ENCODE results near the gene ABCA10.
"Not testable (repeated sequence)": the region's sequence is repeated elsewhere in the genome, so short reads cannot be mapped to it uniquely, and the experiment has no call there.

Gene ABCA10

DNA sequence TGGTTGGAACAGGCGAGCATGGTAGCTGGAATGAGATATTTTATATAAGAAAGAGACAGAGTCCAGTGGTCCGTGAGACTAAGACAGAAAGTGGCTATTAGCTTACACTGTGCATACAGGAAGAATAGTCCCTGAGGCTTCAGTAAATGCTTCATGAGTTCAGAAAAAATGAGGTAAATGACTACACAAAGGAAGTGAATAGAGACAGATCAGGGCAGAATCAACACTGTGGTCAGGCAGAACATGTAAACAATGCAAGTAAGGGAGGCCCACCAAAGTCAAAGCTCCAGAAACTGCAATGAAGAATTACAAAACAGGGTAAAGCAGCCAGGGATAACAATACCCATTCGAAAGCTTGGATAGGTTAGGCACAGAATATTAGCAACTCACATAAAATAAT is 4.8 kb downstream of the ABCA10 start:
- DNase-seq, result no peak

DNA sequence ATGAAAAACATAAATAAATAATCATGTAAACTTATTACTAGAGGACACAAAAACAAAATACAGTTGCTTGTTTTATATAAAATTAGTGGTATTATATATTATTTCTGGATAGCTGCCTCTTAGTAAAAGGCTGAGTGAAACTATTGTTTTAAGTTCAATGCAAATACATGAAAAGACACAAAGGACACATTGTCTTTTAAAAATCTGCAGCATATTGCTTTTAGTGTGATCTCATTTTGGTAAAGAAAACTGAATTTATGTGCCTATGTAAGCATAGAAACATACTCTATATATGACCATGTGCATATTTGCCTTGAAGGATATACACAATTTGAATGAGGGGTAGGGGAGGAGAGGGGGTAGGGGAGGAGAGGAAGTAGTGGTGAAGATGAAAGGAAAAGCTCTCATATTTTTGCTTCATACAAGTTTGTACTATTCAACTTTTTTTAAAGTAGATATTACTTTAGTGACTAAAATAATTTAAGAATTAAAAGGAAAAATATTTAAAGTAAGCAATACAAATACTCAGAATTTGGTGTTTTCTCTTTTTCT is 5.8 kb downstream of the ABCA10 start:
- no peak for DNase-seq

DNA sequence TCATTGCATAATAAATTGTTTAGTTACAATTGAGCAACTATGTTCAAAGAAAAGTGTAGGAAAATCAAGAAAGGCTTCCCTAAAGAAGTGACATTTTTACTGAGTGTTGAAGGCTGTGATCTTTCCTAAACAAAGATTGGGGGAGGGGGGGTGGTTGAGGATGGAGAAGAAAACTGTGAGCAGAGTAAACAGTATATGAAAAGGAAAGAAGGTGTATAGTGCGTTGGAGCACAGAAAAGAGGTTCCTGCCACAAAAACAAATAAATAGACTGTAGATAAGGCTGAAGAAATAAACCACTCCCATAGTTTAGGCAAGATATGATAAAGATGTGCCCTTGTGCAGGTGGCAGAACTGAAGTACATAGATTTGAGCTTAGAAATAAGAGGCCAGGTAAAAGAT is 8.5 kb downstream of the ABCA10 start:
- no peak for DNase-seq

DNA sequence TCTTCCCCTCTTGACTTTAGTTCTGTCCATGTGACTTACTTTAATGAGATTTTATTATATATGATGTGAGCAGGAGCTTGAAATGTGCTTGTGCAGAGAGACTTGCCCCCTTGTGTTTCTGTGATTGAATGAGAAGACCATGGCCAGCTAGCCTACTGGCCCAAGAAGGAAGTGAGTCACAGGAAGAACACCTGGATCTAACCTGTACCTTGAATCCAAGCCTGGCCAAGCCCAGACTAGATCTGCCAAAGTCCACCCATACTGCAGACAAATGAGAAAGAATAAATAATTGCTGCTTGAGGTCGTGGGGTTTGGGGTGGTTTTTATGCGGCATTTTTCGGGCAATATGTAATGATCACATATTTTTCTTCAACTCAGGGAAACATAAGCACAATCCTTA is 9.6 kb downstream of the ABCA10 start:
- no peak for DNase-seq

DNA sequence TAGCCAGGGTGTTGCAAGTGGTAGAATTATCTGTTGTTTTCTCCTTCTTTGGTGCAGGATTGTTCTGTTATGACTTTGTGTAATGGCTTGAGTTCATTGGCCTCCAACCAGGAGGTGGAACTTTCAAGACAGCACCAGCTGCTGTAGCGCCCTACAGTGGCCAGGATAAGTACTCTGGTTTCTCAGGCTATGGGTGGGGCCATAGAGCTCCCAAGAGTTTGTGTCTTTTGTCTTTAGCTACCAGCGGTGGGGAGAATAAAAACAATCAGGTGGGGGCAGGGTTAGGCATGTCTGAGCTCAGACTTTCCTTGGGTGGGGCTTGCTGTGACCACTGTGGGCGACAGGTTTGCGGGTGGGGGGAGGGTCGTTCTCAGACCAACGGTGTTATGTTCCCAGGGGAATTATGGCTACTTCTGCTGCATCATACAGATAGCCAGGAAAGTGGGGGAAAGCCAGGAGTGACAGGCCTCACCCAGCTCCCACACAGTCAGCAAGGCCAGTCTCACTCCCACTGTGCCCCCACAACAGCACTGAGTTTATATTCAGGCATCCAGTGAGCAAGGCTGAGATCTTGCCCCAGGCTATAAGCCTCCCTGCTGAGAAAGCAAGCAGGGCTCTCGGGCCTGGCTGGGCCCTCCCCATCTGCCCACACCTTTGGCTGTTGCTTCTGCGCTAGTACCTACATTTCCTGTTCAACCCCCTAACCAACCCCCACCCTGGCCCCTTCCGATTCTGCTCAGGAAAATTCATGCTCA is 15.4 kb downstream of the ABCA10 start:
- DNase-seq, result no peak

DNA sequence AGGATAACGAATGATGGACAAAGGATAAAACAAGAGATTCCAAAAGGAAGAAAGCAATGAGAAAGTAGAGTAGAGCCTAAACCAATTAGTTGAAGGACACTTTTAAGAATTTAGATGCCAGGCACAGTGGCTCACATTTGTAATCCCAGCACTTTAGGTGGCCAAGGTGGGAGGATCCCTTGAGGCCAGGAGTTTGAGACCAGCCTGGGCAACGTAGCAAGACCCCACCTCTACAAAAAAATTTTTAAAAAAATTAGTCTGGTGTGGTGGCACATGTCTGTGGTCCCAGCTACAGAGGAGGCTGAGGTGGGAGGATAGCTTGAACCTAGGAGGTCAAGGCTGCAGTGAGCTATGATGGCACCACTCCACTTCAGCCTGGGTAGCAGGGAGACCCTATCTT is 20.0 kb downstream of the ABCA10 start:
- DNase-seq, result no peak

DNA sequence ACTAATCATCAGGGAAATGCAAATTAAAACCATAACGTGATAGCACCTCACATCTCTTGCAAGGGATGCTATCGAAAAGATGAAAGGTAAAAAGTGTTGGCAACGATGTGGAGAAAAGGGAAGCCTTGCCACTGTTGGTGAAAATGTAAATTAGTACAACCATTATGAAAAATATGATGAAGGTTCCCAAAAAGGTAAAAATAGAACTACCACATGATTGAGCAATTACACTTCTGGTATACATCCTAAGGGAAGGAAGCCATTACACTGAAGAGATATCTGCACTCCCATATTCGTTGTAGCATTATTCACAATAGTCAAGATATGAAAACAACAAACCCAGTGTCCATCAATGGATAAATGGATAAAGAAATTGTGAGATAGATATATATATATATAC is 21.5 kb downstream of the ABCA10 start:
- DNase-seq, result no peak

DNA sequence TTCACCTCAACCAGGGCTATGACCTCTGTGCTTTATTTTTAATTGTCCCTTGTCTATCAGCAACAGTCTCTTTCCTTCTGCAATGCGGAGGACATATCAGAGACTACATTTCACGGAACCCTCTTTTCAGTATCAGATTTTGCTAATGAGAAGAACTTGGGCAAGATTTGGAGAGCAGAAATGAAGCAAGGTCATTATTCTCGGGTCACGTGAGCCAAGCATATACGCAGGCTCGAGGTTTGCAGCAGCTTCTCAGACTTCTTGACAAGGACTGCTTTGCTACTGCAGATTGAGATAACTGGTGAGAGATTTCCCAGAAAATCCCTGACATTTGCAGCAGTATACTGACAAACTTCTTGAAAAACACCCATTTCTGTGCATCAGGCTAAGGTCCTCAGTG is 30.4 kb downstream of the ABCA10 start:
- DNase-seq, result no peak

DNA sequence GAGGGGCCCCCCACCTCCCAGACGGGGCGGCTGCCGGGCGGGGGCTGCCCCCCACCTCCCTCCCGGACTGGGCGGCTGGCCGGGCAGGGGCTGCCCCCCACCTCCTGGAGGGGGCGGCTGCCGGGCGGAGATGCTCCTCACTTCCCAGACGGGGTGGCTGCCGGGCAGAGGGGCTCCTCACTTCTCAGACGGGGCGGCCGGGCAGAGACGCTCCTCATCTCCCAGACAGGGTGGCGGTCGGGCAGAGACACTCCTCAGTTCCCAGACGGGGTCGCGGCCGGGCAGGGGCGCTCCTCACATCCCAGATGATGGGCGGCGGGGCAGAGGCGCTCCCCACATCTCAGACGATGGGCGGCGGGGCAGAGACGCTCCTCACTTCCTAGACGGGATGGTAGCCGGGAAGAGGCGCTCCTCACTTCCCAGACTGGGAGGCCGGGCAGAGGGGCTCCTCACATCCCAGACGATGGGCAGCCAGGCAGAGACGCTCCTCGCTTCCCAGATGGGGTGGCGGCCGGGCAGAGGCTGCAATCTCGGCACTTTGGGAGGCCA is 32.4 kb downstream of the ABCA10 start:
- not testable (repeated sequence) for DNase-seq

DNA sequence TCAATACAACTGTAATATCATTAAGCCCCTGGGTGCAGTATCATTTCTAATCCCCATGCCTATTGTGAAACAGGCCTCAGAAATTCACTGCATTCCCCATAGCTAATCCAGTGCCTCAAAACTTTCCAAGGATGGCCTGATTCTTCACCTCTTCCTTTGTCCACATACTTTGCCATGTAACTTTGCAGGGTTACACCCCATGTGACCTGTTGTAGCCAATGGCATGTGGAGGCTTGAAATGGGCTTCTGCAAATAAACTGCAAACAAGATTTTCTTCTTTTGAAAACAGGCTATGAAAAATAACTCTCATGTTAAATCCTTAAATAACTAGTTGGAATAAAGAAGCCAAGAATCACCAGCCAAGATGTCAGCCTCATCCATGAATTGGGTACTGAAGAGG is 35.9 kb downstream of the ABCA10 start:
- no peak for DNase-seq

DNA sequence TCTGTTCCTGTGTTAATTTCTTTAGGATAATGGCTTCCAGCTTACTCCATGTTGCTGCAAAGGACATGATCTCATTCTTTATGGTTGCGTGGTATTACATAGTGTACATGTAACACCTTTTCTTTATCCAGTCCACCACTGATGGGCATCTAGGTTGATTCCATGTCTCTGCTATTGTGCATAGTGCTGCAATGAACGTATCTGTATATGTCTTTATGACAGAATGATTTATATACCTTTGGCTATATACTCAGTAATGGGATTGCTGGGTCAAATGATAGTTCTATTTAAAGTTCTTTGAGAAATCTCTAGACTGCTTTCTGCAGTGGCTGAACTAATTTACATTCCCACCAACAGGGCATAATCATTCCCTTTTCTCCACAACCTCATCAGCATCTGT is 39.8 kb downstream of the ABCA10 start:
- no peak for DNase-seq

DNA sequence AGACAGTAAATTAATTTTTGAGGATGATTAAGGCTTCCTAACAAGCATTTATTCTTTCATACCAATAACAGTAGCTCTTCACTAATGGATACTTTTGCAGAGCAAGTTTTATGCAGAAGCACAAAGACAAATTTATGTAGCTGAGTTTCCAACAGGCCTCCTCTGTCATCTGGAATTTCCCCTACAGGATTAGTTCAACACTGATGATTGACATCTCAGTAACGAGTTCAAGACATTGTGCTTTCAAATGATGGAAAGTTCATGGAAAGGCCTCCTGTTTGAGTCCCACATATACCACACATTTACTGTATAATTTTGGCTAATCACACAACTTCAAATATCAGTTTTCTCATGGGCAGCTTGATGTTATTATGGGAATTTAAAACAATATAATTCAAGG is 40.6 kb downstream of the ABCA10 start:
- no peak for DNase-seq

DNA sequence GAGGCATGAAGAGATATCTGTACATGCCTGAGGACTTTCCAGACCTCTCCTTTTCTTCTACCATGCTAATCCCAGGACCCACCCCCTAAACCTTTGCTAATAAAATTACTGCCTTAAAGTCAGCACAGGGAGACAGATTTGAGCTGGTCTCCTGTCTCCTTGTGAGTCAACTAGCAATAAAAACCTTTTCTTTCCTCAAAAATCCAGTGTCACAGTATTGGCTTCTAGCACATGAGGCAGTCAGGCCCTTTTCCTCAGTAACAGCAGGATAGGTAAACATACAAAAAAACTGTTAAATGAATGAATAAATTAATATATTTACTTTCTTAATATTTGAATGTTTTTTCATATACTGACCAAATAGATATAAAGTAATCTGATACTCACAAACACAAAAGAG is 41.3 kb downstream of the ABCA10 start:
- no peak for DNase-seq

DNA sequence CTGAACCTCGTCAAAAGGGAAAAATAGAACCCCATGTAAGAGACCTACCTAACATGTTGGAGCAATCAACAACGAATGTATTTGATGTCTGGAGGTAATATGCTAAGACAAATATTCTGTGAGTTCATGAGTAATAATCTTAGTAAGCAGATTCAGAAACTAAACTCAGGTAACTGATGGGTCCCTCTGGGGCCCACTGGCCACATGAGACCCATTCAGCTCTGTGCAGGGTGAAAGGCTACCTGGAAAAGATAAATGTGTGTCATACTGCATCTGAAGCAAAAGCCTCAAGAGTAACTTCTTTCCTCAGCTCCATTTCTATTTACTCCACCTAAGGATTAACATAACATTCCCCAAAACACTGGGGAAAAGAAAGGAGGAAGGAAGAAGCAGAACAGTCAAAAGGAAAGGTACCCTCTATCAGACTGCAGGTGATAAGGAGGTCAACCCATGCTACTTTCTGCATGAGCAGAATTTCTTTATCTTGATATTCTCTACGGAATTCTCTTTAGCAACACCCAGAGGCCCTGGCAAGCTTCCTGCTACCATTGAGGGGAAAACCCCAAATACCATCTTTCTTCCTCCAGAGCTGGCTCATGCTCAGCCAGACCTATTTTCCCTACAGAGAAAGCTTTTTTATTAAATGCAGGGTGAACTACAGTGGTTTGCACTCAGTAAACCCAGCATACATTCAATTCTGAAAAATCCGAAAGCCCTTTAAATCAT is 49.2 kb downstream of the ABCA10 start:
- no peak for DNase-seq

DNA sequence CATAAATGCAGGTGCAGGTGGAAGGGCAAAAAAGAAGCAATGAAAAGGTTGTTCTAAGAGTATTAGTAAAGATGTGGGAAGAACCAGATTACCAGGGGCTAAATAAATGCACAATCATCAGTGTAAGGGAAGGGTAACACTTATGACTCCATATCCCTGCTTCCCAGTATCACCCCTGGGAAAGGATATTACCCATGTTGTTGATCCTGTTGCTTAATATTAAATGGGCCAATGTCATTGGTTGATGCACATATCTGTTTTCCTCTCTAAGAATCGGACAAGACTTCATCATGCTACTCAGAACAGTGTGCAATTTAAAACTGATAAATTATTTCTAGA is 52.2 kb downstream of the ABCA10 start:
- DNase-seq, result no peak

DNA sequence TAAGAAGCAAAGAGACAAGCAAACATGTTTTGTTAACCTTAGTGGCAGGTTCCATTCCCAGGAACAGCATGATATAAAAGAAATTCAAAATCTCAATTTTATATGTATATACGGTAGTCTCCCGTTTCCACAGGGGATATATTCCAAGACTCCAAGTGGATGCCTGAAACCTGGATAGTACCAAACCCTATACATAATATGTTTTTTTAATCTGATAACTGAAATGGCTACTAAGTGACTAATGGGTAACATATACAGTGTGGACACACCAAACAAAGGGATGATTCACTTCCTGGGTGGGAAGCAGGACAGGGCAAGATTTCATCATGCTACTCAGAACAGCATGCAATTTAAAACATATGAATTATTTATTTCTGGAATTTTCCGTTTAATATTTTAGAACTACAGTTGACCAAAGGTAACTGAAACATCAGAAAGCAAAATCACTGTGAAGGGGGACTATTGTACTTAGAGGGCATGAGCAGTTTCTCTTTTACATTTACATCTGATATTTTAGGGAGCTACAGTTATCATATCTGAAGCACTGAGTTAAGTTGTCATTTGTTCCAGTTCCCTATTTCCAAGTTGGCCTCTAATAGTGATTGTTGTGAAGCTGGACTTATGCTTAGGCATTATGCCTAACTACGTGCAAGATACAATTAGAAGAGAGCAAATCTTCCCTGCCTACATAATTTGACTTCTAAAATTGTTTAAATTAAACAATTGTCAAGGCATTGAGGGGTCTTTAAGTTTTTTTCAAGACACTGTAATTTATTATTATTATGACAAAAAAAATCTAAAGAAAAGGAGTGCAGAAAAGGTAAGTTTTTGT is 52.8 kb downstream of the ABCA10 start:
- no peak for DNase-seq

DNA sequence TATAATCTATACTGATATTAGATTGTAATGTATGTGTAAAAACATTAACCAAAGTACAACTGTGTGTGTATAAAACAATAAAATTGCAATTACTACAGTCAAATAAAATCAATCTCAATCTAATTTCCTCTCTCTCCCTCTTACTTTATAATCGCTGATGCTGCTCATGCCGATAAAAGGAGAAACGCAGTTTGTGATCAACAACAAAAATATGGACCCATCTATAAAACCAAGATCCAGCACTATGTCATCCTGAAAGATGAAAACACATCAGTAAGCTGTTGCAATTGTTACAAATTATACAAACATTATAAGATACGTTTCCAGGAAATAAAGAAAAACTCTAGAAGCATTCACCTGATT is 53.4 kb downstream of the ABCA10 start:
- no peak for DNase-seq

DNA sequence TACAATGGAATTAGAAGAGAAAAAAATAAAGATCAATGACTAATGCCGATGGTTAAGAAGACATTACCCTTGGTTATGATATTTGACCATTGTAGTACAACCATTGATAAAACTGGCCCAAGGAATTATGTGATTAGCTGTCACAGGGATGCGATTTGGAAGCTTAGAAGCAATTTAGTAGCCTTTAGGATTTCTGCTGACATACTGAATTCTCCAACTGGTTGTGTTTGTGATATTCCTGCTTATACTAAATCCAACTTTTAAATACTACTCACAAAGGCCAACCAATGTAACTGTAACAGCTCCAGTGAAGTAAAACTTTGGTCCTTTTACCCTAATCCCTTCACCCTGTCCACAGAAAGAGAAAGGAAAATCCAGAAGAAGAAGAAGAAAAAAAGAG is 55.5 kb downstream of the ABCA10 start:
- DNase-seq, result no peak

DNA sequence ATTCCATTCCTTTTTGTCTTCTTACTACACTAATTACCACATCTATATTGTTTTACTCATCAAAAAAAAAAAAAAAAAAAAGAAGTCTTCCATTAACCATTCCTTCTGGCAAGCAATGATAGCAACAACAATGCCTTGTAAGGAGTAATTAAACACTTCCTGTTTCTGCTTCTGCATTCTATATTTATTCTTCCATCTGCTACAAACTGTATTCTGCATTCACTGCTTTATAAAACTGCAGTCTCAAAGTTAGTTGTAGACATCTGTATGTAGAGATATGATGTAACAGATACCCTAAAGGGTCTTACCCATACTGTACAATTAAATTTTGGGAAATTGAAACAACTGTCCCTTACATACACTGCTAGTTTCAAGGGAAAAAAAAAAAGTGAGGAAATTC is 58.2 kb downstream of the ABCA10 start:
- DNase-seq, result no peak

DNA sequence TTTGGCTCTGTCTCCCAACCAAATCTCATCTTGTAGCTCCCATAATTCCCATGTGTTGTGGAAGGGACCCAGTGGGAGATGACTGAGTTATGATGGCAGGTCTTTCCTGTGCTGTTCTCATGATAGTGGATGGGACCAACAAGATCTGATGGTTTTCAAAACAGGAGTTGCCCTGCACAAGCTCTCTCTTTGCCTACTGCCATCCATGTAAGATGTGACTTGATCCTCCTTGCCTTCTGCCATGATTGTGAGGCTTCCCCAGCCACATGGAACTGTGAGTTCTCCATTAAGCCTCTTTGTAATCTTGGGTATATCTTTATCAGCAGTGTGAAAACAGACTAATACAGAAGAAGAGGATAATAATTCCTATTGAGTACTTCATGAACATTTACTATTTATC is 60.0 kb downstream of the ABCA10 start:
- DNase-seq, result not testable (repeated sequence)

DNA sequence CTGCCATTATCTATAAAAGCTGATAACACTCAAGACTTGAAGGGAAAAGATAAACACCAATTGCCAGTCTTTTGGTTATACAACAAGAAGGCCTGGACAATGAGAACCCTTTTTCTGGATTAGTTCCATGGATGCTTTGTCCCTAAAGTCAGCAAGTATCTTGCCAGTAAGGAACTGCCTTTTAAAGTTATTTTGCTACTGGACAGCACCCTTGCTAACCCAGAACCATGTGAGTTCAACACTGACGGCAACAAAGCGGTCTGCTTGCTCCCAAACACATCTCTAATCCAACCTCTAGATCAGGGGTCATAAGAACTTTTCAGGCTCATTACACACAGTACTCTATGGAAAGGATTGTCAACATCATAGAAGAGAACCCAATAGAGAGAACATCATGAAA is 61.7 kb downstream of the ABCA10 start:
- DNase-seq, result no peak

DNA sequence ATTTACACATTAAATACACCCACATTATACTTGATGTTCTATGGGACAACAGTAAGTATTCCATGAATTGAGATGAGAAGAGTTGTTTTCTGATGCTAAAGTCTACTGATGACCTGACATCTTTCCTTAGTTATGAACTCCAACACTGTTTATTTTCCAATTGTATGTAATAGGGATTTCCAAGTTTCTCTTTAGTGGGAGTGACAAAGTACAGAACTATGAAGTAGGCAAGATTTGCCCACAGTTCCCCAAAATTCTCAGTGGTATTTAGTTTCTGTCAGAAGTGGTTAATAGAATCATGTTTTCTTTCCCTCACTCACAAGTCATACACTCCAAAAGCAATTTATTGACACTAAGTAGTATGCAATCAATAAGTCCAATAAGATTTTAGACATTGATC is 64.4 kb downstream of the ABCA10 start:
- DNase-seq, result no peak

DNA sequence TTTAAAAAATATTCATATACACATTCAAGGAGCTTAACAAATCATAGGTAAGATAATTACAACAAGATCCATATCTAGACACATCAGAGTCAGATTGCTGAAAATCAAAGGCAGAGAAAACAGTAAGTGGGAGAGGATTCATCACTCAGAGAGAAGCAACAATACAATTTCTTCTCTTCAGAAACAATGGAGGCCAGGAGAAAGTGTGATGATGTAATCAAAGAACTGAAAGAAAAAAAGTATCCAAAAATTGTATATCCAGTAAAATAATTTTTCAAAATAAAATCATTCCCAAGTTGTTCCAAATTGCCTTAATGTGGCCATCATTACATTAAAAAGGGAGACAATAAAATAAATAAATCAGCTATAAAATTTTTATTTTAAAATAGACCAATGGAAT is 69.2 kb downstream of the ABCA10 start:
- no peak for DNase-seq

DNA sequence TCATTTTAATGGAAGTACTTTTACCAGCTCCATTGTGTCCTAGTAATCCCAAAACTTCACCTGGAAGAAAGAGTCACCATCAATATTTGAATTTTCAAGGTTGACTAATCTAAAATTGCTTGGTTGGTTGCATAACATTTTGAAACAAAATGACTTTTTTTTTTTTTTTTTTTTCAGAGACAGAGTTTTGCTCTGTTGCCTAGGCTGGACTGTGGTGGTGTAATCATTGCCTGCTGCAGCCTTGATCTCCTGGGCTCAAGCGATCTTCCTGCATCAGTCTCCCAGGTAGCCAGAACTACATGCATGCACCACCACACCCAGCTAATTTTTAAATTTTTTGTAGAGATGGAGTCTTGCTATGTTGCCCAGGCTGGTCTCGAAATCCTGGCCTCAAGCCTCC is 74.4 kb downstream of the ABCA10 start:
- no peak for DNase-seq

All from NCI-H2171 (cell line).